ENCODE data around the gene THSD4.
"Not testable (repeated sequence)": the region's sequence is repeated elsewhere in the genome, so short reads cannot be mapped to it uniquely, and the experiment has no call there.

The THSD4 gene

DNA sequence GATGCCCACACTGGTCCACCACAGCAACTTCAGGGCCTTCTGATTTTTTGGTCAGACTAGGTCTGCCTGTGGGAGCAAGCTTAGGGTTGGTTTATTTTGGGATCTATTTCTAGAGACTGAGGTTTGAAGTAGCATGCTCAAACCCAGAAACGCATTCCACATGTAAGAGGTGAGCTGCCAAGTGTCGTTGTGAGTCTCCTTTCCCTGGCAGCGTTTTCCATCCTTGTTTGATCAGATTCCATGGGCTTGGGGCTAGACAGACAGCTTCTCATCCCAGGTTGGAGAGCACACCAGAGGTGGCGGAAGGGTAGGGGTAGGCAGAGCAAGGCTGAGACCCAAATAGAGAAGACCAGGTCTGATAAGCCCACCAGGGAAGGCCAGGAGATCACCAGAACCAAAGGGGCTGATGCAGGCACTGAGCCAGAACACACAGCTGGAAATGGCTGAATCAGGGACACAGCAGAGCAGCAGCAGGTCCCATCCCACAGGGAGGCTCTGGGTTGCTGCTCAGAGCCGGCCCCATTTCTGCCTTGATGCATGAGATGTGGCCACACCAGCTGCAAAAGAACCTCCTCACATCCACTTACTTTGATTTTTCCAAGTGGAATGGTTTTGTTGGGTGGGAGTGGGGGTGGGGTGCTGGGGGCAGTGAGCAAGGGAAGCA, 186.8 kb downstream of the THSD4 start:
- no peak for DNase-seq

DNA sequence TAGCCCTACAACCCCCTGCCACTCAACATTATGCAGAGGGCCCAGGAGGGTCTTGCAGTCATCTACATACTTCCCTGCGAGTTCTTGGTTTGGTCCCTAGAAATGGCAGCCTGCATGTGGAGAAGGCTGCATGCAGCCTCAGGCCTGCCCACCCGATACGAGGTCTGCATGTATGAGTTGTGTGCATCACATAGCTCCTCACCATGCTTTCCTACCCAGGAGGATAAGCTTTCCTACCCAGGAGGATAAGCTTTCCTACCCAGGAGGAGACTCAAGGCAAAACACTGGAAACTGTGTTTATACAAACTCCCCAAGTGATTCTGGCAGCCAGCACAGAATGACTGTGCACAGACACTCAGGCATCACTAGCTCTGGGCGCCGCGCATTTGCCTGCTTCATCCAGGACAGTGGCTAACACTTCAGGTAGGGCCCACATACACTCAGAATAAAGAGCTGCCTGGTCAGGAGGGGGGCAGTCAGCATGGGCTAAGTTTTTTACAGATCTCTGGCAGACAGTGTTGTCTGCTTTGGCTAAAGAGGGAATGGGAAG, 187.7 kb downstream of the THSD4 start:
- no peak for DNase-seq

DNA sequence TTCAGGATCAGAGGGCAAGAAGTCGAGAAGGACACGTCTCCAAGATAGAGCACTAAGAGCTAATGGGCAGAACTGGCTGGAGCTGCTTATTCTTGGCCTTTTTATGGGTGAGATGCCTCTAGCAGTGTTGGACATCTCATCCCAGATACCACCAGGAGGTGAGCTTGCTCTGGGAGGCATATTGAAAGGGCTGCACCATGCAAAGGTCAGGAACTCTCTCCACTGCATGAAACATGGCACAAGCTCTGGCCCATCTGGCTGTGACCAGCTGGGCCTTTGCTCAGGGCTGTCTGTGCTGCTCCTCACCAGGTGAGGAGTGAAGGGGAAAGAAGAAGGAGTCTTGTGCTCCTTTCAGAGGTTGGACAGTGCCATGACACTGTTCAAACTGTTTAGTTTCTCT, 188.7 kb downstream of the THSD4 start:
- DNase-seq, result no peak

DNA sequence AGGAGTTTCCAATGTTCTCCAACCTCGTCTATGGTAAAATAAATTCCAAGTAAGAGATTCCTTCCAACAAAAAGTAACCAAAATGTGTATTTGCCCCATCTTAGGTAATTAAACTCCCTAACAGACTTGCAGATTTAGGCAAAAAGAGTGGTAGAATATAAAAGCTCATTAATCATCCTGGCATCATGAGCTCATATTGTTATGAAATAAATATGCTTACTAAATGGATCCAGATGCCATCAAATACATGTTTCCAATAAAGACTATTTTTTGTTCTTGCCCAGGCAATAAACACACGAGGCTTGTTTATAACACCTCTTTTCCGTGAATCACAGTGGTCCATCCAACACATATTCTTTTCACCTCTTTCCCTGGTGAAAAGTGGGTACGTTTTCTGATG, 189.4 kb downstream of the THSD4 start:
- no peak for DNase-seq

DNA sequence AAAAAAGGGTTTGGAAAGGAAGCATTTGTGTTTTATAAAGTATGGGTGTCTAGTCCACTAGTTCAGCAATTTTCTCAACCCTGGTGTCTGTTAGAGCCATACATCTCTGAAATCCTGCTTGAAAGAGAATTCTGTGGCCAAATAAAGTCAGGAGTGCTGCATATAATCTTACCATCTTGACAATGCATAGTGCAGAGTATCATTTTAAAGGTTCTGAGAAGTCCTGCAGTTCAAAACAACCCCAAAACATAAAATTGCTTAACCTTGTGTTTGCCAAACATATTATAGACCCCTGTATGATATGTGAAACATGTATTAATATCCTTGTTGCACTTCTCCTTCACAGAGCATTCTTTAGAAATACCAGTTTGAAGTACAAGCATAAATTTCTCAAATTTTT, 191.3 kb downstream of the THSD4 start:
- DNase-seq, result no peak

DNA sequence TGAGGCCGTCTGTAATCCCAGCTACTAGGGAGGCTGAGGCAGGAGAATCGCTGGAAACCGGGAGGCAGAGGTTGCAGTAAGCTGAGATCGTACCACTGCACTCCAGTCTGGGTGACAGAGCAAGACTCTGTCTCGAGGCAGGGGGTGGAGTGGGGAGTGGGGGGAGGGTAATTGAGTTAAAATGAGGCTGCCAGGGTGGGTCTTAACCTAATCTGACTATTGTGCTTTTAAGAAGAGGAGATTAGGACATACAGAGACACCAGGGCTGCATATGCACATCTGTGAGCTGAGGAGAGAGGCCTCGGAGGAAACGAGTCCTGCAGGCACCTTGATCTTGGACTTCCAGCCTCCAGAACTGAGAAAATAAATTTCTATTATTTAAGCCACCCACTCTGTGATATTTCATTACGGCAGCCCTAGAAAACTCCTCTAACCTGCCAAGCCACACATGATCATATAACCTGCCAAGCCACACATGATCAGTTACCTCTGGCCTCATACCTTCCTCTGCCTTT, 197.0 kb downstream of the THSD4 start:
- DNase-seq, result no peak

DNA sequence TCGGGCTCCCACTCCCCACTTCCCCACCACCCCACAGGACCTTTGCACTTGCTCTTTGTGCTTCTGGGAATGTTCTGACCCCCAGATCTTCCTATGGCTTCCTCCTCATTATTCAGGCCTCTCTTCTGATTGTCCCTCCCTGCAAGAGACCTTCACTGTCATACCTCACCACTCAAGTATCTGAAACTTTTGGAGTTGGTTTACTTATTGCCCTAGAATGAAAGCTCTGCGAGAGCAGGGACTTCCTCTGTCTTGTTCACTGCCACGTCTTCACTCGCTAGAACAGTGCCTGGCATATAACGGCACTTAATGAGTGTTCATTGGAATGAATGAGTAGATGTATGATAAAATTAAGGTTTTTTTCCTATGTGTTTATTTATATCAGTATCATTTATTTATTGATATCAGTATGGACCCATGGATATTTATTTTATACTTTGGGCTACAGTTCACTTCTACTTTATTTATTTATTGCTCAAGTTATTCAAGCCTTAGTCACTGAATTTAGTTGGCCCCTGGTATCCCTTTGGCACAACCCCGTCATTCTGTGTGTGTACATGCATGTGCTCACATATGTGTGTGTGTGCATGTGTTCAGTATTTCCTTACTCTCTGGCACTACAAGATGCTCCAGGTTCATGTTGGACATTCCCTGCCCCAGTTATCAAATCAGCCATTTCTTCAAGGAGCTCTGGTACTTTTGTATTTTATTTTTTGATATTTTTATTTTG, 197.6 kb downstream of the THSD4 start:
- DNase-seq, result no peak

DNA sequence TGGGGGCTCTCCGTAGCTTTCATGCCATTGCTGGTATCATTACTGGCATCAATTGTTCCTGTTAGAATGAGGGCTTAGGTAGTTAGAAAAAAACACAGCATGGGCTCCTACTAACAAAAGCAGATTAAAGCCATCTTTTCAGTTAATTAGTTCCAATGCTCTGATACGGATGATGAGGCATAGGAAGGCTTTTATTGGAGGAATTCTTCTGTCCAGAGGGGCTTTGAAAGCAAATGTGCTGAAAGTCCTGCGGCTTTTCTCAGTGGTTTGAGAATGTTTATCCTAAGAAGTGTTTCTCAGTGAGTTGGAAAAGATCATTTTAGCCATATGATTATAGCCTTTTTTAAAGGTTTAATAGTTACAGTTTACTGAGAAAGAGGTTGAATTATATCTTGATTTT, 198.5 kb downstream of the THSD4 start:
- DNase-seq, result no peak

DNA sequence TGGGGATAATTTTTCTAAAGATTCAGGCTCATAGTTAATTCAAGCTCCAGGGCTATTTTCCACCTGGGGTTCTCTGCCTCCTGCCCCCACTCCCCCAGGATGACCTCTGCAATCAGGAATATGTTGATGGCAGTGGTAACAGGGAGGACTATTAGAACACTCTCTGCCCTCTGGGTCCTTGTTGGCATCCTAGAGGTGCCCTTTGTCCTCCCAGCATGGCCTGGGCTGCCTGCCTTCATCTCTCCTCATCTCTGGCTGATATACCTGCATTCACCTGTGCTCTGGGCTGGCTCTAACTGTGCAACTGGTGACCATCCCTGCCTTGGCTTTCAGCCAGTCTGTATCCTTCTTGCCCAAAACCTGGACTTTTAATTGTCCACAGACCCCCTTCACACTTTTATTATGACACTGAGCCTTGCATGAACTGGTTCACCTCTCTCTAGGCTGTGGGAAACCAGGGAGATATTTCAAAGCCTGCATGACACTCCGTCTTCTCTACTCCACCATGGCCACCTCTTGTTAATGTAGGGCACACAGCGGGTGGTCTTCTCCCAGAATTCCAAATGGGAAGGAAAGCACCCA, 199.8 kb downstream of the THSD4 start:
- no peak for DNase-seq

DNA sequence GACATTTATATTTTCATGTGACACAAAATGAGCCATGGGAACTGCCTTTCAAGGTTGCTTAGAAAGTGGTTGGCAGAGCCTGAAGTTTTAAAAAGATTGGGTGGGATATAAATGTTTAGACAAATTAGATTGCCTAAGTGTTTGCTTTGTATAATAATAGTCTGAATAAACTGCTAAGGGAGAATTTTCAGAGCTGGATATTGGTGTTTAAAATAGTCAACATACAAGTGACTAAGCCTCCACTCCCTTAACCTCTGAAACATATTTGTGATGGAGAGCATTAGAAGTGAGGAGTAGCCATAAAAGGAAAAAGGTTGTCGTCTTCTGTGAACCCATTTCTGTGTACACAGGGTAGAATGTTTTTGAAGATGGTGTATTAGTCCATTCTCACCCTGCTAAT, 201.6 kb downstream of the THSD4 start:
- no peak for DNase-seq

DNA sequence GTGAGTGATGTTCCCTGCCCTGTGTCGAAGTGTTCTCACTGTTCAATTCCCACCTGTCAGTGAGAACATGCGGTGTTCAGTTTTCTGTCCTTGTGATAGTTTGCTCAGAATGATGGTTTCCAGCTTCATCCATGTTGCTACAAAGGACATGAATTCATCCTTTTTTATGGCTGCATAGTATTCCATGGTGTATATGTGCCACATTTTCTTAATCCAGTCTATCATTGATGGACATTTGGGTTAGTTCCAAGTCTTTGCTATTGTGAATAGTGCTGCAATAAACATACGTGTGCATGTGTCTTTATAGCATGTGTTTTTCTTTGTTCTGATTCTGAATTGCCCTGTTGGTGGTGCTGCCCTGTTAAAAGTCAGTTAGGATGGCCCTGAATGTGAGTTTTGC, 204.2 kb downstream of the THSD4 start:
- DNase-seq, result not testable (repeated sequence)

DNA sequence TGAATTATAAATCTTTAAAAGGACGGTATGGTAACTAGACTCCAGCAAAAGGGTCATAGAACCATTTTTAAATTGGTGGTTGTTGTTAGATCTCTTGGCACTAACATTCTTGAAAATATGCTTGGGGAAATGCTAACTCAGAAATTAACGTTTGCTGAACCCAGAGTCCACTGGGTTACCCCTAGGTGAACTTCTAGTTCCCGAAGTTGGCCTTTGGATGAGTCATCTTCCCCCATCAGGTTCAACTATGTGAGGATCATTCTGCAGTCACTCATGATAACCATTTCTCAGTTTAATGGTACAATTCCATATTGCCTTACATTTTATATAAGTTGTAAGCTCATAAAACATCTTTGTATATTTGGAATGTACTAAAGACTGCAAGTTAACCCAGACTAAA, 204.7 kb downstream of the THSD4 start:
- DNase-seq, result no peak

DNA sequence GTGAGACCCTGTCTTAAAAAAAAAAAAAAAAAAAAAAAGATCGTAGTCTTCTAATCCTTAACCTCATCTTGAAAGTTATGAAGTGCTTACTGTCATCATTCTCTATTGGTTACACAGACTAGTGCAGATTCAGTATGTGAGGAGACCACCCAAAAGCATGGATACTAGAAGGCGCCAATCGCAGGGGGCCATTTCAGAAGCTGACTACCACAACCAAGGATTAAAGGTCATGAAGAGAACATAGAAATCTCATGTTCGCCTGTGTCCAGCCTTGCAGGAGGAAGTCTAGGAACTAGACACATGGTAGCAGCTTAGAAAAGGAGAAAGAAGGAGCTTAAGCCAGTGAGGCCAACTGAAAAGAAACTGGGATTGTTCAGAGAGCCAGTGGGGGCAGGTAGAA, 207.8 kb downstream of the THSD4 start:
- no peak for DNase-seq

DNA sequence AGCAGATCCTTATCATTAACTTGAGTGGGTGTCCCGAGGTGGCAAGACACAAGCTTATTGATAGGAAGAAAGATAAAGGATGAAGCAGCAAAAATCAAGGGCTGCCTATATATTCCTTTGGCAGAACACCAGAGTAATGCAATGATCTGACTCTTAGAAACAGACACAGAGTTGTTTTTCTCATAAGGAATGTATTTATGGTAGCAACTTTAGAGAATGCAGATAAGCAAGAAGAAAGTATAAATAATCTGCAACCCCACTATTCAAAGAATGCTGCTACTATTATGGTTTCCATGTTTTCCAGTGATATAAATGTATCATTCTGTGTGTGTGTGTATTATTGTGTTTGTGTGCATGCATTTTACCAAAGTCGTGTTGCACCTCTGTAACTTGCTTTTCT, 208.3 kb downstream of the THSD4 start:
- DNase-seq, result no peak

DNA sequence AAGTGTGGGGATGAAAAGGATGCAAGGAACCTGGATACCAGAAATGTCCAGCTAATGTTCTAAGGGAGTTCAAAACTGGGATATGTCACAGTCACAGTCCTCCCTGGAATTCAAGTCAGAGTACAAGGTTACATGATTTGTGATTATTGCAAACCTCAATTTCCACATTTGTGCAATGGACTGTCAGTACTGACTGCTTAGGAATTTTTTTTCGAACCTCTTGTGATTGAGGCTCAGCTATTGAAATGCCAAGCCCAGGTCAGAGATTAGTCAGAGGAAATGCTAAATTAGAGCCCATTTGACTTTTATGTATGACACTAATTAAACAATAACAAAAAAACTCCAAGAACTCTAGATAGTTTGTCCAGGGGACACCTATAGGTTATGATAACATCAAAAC, 210.2 kb downstream of the THSD4 start:
- no peak for DNase-seq

DNA sequence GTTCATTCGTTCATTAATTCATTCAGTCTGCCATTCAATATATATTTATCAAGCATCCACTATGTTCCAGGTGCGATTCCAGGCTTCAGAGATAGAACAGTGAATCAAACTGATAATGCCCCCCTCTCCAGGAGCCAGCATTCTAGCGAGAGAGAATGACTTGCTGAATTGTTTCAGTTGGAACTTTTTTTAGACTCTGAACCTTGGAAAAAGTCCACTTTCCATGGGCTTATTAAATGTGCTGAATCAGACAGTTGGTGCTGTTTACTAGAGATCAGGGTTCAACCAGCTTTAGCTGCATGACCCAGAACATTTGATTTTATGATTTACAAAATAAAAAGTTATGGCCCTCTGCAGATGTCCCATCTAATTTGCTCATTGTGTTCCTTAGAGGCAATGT, 213.2 kb downstream of the THSD4 start:
- no peak for DNase-seq

DNA sequence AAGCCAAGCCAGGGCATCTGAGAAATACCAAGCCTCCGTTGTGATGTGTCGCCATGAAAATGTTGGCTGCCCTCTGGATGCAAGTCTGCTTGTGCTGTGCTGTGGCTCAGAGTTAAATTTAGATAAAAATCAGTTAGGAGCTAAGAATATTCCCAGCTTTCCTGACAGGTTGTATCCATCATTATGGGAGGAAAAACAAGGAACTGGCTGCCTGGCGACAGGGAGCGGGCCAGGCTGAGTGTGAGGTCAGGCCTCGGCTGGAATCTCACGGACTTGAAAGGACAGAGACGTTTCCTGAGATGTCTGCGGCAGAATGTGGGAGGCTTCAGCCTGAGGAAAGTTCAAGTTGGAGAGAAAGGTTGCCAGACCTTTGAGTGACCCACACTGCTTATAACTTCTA, 213.8 kb downstream of the THSD4 start:
- DNase-seq, result no peak

DNA sequence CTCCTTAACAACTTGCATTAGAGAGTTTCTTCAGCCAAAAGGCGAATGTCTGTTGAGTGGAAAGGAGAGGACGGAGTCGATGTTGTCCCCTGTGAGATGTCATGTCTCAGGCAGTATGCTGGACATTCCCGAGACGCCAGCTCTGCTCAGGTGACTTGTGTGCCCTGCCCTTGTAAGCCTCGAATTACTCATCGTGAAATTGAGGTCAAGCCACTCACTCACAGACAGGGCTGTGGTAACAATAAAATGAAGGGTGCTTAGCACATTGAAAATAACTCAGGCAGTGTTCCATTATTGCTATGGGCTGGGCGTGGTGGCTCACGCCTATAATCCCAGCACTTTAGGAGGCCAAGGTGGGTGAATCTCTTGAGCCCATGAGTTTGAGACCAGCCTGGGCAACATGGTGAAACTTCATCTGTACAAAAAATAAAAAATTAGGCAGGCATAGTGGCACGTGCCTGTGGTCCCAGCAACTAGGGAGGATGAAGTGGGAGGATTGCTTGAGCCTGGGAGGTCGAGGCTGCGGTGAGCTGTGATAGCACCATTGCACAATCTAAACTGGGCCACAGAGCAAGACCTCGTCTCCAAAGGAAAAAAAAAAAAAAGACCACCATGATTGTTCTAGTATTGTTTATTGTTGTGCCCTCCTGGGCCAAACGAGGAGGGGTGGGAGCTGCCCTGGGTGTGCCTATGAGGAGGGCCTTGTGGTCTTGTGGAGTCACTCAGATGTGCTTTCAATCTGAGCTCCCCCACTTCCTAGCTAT, 214.4 kb downstream of the THSD4 start:
- no peak for DNase-seq

DNA sequence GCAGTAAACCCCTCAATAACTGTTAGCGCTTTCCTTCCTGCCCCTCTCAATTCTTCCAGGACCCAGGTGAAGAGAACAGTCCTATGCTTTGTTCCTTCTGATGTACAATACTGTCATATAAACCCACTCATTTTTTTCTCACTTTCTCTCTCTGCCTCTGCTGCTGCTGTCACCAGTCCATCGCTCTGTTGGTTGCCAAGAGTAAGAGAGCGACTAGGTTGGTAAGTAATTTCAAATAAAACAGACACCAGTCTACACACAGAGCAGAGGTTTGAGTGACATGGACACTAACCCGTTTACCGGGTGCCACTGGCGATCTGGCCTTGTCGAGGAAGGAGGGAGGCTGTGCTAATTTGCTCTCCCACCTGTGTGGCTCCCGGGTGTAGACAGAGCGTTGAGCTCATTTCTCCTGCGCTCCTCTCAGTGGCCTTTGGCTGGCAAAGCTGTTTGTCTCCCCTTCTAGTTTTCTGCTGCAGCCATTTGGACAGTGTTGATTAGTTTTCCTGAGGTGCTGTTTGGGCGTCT, 215.4 kb downstream of the THSD4 start:
- DNase-seq, result no peak

DNA sequence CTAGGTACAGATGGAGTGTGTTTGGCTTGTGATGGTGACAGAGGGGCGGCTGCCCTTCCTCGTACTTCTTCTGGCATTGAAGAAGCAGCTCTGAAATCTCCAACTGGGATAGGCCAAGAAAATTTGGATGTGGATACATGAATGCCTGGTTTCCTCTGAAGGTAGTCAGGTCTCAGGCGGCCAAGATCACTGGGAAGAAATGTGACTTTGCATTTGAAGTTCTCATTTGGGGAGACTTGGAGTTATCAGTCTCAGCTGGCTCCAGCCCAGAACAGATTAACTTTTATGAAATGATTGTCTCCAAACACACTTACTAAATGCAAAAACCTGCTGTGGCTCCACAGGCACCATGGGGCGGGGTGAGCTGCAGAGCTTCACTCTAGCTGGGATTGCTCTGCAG, 215.9 kb downstream of the THSD4 start:
- no peak for DNase-seq

DNA sequence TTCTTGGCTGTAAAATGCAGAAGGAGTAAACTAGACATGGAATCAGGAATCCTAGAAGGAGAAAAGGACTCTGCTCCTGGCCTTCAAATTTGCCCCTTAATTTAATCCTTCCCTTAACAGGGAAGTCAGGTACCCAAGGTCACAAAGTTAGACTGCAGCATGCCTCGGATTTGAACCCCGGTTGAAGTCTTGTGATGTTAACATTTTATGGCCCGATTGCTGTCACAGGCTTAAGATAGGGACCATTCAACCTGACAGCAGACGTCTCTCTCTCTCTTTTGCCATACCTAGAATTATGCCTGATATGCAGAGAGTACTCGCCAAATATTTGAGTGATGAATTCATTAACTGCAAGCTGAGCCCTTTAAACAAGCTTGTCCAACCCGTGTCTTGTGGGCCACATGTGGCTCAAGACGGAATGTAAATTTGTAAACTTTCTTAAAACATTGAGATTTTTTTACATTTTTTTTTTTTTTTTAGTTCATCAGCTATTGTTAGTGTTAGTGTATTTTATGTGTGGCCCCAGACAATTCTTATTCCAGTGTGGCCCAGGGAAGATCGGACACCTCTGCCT, 217.2 kb downstream of the THSD4 start:
- DNase-seq, result no peak

DNA sequence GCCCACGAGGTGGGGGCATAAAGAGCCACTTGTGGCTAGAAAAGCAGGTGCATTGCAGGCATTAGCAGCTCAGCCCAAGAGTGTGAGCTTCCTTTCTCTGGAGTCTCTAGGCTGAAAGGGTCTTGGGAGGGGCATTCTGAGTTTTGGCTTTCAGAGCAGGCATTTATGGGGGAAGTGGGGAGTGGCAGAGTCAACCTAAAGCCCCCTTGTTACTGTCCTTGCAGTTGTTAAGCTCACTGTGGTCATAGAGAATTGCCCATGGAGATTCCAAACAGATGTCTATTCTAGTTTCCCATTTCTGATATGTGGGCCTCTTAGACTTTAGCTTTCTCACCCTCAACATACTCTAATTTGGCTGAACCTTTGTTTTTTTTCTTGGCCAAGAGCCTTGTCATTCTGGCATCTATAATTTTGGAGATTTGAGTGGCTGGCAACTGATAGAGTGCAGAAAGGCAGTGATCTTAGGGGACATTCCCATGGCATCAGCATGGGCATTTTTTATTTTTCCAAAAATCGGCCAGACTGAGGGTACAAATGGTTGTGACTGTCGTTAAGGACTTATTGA, 217.9 kb downstream of the THSD4 start:
- DNase-seq, result no peak

All from NCI-H2081 (cell line).